Endothelial cell of umbilical vein (primary cell): ENCODE data around the gene NR5A2. TPM values are rescaled to one million over a fixed set of nuclear protein-coding genes. Genes with fewer than 3 reads are reported as not detected.

Experiments used
- BruUV-seq: library from RNA; stranded (reverse); fragments of 400-500 nt; replicated peaks from 2 replicates; lab custom pipeline; 2021; lab: Mats Ljungman, UMichigan
- CTCF ChIA-PET: fragments of 300-600, 350-600 bp; sonication (Branson Sonifier 250); formaldehyde crosslinking; loops from one replicate; lab custom pipeline; 2021; ENCODE audit warnings: antibody characterized with exemption, inconsistent platforms; lab: Charles Lee
- POLR2A ChIA-PET: fragments of 300-600, 350-600 bp; sonication (Branson Sonifier 250); formaldehyde crosslinking; loops from one replicate; lab custom pipeline; 2021; ENCODE audit warnings: antibody characterized with exemption, inconsistent platforms; lab: Charles Lee
- DNase-seq: peaks from one replicate; pipeline ENCODE4 v3.0.0-alpha.2; 2011; ENCODE audit warnings: low read depth, low spot score
- FAIRE-seq: peaks from 2 replicates; lab custom pipeline; 2011; peaks lifted over from hg19 to GRCh38; lab: Jason Lieb, UNC
- H2AFZ ChIP-seq: 2 replicates; pipeline ENCODE4 v1.6.0; 2012; ENCODE audit warnings: low read depth, low read length, control low read depth, inconsistent platforms
- H3K27ac ChIP-seq: 2 replicates; pipeline ENCODE4 v1.5.1; 2011; ENCODE audit warnings: low read depth, mild to moderate bottlenecking, control low read depth, low read length, moderate library complexity; ENCODE audit not compliant: insufficient read depth
- H3K27me3 ChIP-seq, 2 experiments: 2 replicates each; pipeline versions ENCODE4 v1.6.0 to v1.6.1; 2011; ENCODE audit warnings: low read length in 2 of 2, mixed read lengths in 1 of 2; ENCODE audit not compliant: control insufficient read depth in 2 of 2, insufficient read depth in 2 of 2
- H3K36me3 ChIP-seq, 2 experiments: 2 replicates in 1 of 2; 3 replicates in 1 of 2; pipeline ENCODE4 v1.5.1; 2011; ENCODE audit warnings: low read length in 2 of 2, mild to moderate bottlenecking in 1 of 2, moderate library complexity in 1 of 2; ENCODE audit not compliant: control insufficient read depth in 2 of 2, insufficient read depth in 2 of 2; ENCODE audit errors: extremely low read depth in 1 of 2
- H3K4me1 ChIP-seq: 3 replicates; pipeline ENCODE4 v1.5.1; 2011; ENCODE audit warnings: mild to moderate bottlenecking, low read length; ENCODE audit not compliant: control insufficient read depth, insufficient read depth; ENCODE audit errors: extremely low read depth
- H3K4me2 ChIP-seq: 2 replicates; pipeline ENCODE4 v1.6.1; 2011; ENCODE audit warnings: low read length, control low read depth, mixed read lengths; ENCODE audit not compliant: insufficient read depth
- H3K4me3 ChIP-seq, 3 experiments: fragments of 200-600 bp in 1 of 3; sonication (generic), shearing (Covaris generic) in 1 of 3; replicated peaks in 1 of 3; 2 replicates each; pipeline ENCODE4 v1.5.1; 2011 to 2016; ENCODE audit warnings: control low read depth in 3 of 3, low read length in 3 of 3, mild to moderate bottlenecking in 2 of 3, inconsistent platforms in 1 of 3, low read depth in 1 of 3, moderate library complexity in 1 of 3; ENCODE audit not compliant: insufficient read depth in 1 of 3
- H3K79me2 ChIP-seq: 2 replicates; pipeline ENCODE4 v1.6.0; 2012; ENCODE audit warnings: low read length, inconsistent platforms; ENCODE audit not compliant: control insufficient read depth, insufficient read depth
- H3K9ac ChIP-seq: replicated peaks from 2 replicates; pipeline ENCODE3; 2011; ENCODE audit warnings: low read length, control low read depth; ENCODE audit not compliant: insufficient read depth; ENCODE audit errors: extremely low read depth
- H3K9me1 ChIP-seq: replicated peaks from 3 replicates; pipeline ENCODE4 v1.6.0; 2011; ENCODE audit warnings: mild to moderate bottlenecking, low read length; ENCODE audit not compliant: control insufficient read depth, insufficient read depth; ENCODE audit errors: extremely low read depth
- H3K9me3 ChIP-seq: replicated peaks from 2 replicates; pipeline ENCODE4 v1.5.1; 2012; ENCODE audit warnings: low read length, inconsistent platforms; ENCODE audit not compliant: control insufficient read depth, insufficient read depth
- H4K20me1 ChIP-seq: replicated peaks from 2 replicates; pipeline ENCODE3; 2011; ENCODE audit warnings: mild to moderate bottlenecking, low read length; ENCODE audit not compliant: control insufficient read depth, insufficient read depth; ENCODE audit errors: extremely low read depth
- CTCF ChIP-seq, 2 donors: IDR thresholded peaks; 1 replicate in 1 of 2; 2 replicates in 1 of 2; pipeline ENCODE4 v1.5.1; 2011; ENCODE audit warnings: low read length in 2 of 2, mild to moderate bottlenecking in 2 of 2, moderate library complexity in 2 of 2, control low read depth in 1 of 2, inconsistent platforms in 1 of 2, low read depth in 1 of 2; ENCODE audit not compliant: insufficient read depth in 1 of 2; ENCODE audit errors: extremely low read depth in 1 of 2
- EZH2 ChIP-seq: IDR thresholded peaks from 2 replicates; pipeline ENCODE4 v1.6.1; 2012; ENCODE audit warnings: borderline replicate concordance, low read depth, mild to moderate bottlenecking, moderate library complexity, low read length, inconsistent platforms; ENCODE audit not compliant: severe bottlenecking
- FOS ChIP-seq: IDR thresholded peaks from 2 replicates; pipeline ENCODE4 v1.6.1; 2011; ENCODE audit warnings: mild to moderate bottlenecking, low read length, moderate library complexity, borderline replicate concordance; ENCODE audit not compliant: insufficient read depth
- GATA2 ChIP-seq: IDR thresholded peaks from 2 replicates; pipeline ENCODE4 v1.7.0; 2011; ENCODE audit warnings: low read depth, mild to moderate bottlenecking, moderate library complexity, mixed read lengths, low read length; ENCODE audit not compliant: insufficient read length, insufficient read depth
- JUN ChIP-seq: IDR thresholded peaks from 2 replicates; pipeline ENCODE4 v1.6.1; 2011; ENCODE audit warnings: borderline replicate concordance, low read depth; ENCODE audit not compliant: insufficient read length, insufficient read depth
- MYC ChIP-seq: IDR thresholded peaks from one replicate; pipeline ENCODE4 v1.6.1; 2011; ENCODE audit warnings: mild to moderate bottlenecking, low read depth, low read length
- POLR2A ChIP-seq: IDR thresholded peaks from 2 replicates; pipeline ENCODE4 v1.6.1; 2012; ENCODE audit warnings: low read depth, mild to moderate bottlenecking, control low read depth, low read length
- POLR2AphosphoS5 ChIP-seq: IDR thresholded peaks from 2 replicates; pipeline ENCODE4 v1.6.1; 2012; ENCODE audit warnings: low read depth, mild to moderate bottlenecking, control low read depth, low read length, moderate library complexity; ENCODE audit not compliant: insufficient read depth
- dilution Hi-C: fragments of 300-500 bp; cut with MboI; formaldehyde crosslinking; loops from one replicate; pipeline ENCODE4 v1.15.0; 2019; ENCODE audit warnings: low sequenced_read_pairs; ENCODE audit not compliant: extremely low pct_ligation_motif_present
- intact Hi-C: fragments of 100-400 bp; cut with micrococcal nuclease; formaldehyde crosslinking; loops from one replicate; pipeline ENCODE4 v1.10.0; 2022
- polyA plus RNA-seq, 4 experiments: library from polyadenylated mRNA; depleted of rRNA in 3 of 4; stranded (reverse) in 3 of 4; unstranded in 1 of 4; fragments of >200 nt; gene quantifications; 2 replicates each; pipeline versions ENCODE4 v1.2.1 to v1.2.3, GENCODE V29; 2011 to 2012; ENCODE audit warnings: missing spikeins in 1 of 4
- total RNA-seq: library from RNA; stranded (reverse); gene quantifications from 2 replicates; pipeline ENCODE4 v1.2.3, GENCODE V29; 2021
- TF ChIP-seq, protein P1 (sequence below): IDR thresholded peaks from 2 replicates; pipeline ENCODE4 v1.6.1; 2011; ENCODE audit not compliant: insufficient read depth, insufficient read length

The NR5A2 gene
- total and polyA plus RNA-seq, 2 donors (not counting 3 experiments of a cell fraction or from before 2014, with no cell fraction given), result 3.4 to 12.1 TPM

DNA sequence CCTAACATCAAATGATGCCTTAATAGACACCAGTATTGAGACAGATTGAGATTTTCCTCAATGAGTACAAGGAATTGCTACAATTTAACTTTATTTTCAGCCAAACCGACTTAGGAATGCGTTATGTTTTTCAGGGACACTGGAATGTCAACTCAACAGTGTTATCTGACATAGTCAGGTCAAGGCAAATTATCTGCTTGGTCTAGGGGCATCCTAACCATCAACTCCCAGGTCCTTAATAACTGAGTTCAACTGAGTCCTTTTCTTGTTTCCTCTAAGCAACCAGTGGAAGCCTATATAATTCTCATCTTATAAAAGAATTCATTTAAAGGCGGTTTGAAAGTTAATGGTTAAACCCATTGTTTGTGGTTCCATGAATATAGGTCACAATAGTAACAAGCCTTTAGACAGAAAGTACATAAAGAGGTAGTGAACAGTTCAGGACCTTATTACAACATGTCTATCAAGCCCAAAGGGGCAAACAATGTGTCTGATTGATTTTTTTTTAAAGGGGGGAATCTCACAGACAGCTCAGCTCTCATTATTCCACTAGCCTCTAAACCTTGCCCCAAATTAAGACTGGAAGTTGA is 32.3 kb upstream of the NR5A2 start:
- intact Hi-C loops, result no loop called here
- CTCF ChIA-PET, result interaction anchor here (0.5 to 1.3 kb wide), 2 partner anchors 27 to 310 kb away, joined by 3 read pairs; no protein-coding TSS in a partner anchor
- no peaks in the 10 kb centered on the region for H4K20me1 ChIP-seq

GRCh38 chr1:200005165-200005564 is 22.3 kb upstream of the NR5A2 start:
- intact Hi-C loops (no loop called here), dilution Hi-C loops (no loop called here)
- Histone ChIP-seq H2AFZ (no peak overlapping the region), H3K36me3 (no peaks in the 10 kb centered on the region), H3K27ac (no peak overlapping the region), H4K20me1 (no peaks in the 10 kb centered on the region), H3K9me1 (no peaks in the 10 kb centered on the region), H3K4me2 (no peak overlapping the region), H3K4me3 (no peak overlapping the region), H3K4me1 (no peaks in the 10 kb centered on the region), H3K27me3 (no peaks in the 10 kb centered on the region), H3K9ac (no peak overlapping the region), H3K9me3 (no peaks in the 10 kb centered on the region), H3K79me2 (no peaks in the 10 kb centered on the region)
- ChIA-PET POLR2A (no interaction called here), CTCF (no interaction called here)
- TF ChIP-seq GATA2, result no peak
- no peak for TF ChIP-seq CTCF (IDR thresholded peaks at IDR 0.05; ENCODE audit: extremely low read depth in 1 of 2, insufficient read depth in 1 of 2, low read depth in 1 of 2, low read length in 2 of 2)
- TF ChIP-seq POLR2AphosphoS5, result no peak
- no peak for TF ChIP-seq FOS
- no peak for TF ChIP-seq POLR2A
- no peak for TF ChIP-seq EZH2
- TF ChIP-seq, protein P1, sequence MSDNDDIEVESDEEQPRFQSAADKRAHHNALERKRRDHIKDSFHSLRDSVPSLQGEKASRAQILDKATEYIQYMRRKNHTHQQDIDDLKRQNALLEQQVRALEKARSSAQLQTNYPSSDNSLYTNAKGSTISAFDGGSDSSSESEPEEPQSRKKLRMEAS, result no peak
- TF ChIP-seq MYC, result no peak
- no peak for TF ChIP-seq JUN
- FAIRE-seq (no peak), DNase-seq (no peak)
- no TSS peak for BruUV-seq

More for the DNA sequence above, 32.3 kb upstream of the NR5A2 start:
- dilution Hi-C loops, result no loop called here
- Histone ChIP-seq H3K9ac (no peak overlapping the region), H3K27ac (no peak overlapping the region), H3K79me2 (no peaks in the 10 kb centered on the region), H3K27me3 (no peaks in the 10 kb centered on the region), H3K4me2 (no peak overlapping the region), H3K36me3 (no peaks in the 10 kb centered on the region), H3K4me3 (no peak overlapping the region), H3K9me1 (no peaks in the 10 kb centered on the region), H3K4me1 (no peaks in the 10 kb centered on the region), H3K9me3 (no peaks in the 10 kb centered on the region), H2AFZ (no peak overlapping the region)
- POLR2A ChIA-PET, result no interaction called here
- FAIRE-seq (no peak), DNase-seq (no peak)
- TF ChIP-seq POLR2AphosphoS5, result no peak
- no TSS peak for BruUV-seq
